ENCODE data around the gene DYNLT3.
A peak's percentile ranks its signal among the peaks of the same experiment; 100 is the strongest.

Gene DYNLT3, protein sequence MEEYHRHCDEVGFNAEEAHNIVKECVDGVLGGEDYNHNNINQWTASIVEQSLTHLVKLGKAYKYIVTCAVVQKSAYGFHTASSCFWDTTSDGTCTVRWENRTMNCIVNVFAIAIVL
- total RNA-seq = 30.8 to 102 (median 50.0) reads per million in 3 donors

DNA sequence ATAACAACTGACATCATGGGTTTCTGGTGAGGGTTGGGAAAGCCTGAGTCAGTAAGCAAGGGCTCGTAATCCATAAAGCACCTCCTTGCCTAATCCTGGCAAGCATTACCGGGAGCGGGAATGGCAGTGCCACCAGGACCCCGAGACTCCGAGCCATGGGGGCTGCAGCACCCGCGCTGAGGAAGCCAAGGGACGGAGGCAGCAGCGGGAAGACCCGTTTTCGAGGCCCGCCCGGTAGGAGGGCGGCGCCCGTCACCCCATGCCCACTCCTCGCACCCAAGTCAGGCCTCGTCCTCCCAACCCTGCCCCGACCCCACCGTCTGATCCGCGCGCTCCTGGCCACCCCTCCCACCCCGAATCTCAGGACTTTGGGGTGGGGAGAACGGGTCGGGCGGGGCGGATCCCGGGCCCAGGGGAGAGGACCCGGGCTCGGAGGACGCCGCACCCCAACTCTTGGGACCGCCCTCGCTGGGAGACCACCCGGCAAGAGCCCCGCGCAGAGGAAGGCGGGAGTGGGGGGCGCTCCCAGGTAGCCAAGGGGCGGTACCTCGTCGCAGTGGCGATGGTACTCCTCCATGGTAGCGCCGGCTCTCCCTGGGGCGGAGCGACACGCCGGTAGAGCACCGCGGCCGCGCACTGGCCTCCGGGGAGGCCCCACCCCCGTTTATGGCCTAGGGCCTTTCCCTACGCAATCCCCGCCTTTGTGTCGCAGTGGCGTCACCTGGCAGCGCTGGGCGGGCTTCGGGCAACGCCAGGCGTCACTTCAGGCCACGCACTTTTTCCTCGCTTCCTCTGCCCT is at the start of gene DYNLT3:
DYNLT3 (minus strand) TSS at position 638 of the 799 bp plus-strand sequence; CDS start at position 577, 61 bp downstream.
- H3K4me1 ChIP-seq (ENCODE audit: control insufficient read depth, insufficient read depth, low read length, poor library complexity, severe bottlenecking) = peaks cover 2% of the 10 kb centered on the region
- H3K27ac ChIP-seq (ENCODE audit: insufficient read depth, low read length, poor library complexity, severe bottlenecking) = peak within 1 kb of the TSS; percentile 89
- H3K27me3 ChIP-seq (replicated peaks; ENCODE audit: control insufficient read depth, insufficient read depth, low read length, poor library complexity, severe bottlenecking) = no peaks in the 10 kb centered on the region
- H3K9me3 ChIP-seq (ENCODE audit: control insufficient read depth, low read length) = no peaks in the 10 kb centered on the region
- peak within 1 kb of the TSS; percentile 73 for H3K4me3 ChIP-seq (ENCODE audit: insufficient read depth, low read depth, low read length, poor library complexity, severe bottlenecking)
- H3K36me3 ChIP-seq (ENCODE audit: control insufficient read depth, insufficient read depth, low read length) = no peaks in the 10 kb centered on the region
- peak; percentile 64 to 74 (median 68) for DNase-seq

DNA sequence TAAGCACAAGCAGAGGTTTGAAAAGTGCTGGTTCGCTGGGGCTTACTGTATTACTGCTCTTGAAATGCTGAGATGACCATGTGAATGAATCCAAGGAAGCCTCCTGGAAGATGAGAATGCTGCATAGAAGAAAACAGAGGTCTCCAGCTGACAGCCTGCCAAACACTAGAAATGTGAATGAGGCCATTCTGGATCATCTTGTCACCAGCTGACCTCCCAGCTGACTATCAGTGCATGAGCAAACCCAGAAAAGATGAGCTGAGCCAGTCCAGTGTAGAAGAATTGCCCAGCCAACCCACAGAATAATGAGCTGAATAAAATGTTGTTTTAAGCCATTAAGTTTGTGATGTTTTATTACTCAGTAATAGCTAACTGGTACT is 49.1 kb upstream of the DYNLT3 start:
- H3K27me3 ChIP-seq (replicated peaks; ENCODE audit: control insufficient read depth, insufficient read depth, low read length, poor library complexity, severe bottlenecking) = no peaks in the 10 kb centered on the region
- H3K27ac ChIP-seq (ENCODE audit: insufficient read depth, low read length, poor library complexity, severe bottlenecking) = no peak overlapping the region
- H3K9me3 ChIP-seq (ENCODE audit: control insufficient read depth, low read length) = no peaks in the 10 kb centered on the region
- no peak for DNase-seq
- no peaks in the 10 kb centered on the region for H3K4me1 ChIP-seq (ENCODE audit: control insufficient read depth, insufficient read depth, low read length, poor library complexity, severe bottlenecking)
- H3K4me3 ChIP-seq (ENCODE audit: insufficient read depth, low read depth, low read length, poor library complexity, severe bottlenecking) = no peak overlapping the region
- H3K36me3 ChIP-seq (ENCODE audit: control insufficient read depth, insufficient read depth, low read length) = no peaks in the 10 kb centered on the region

DNA sequence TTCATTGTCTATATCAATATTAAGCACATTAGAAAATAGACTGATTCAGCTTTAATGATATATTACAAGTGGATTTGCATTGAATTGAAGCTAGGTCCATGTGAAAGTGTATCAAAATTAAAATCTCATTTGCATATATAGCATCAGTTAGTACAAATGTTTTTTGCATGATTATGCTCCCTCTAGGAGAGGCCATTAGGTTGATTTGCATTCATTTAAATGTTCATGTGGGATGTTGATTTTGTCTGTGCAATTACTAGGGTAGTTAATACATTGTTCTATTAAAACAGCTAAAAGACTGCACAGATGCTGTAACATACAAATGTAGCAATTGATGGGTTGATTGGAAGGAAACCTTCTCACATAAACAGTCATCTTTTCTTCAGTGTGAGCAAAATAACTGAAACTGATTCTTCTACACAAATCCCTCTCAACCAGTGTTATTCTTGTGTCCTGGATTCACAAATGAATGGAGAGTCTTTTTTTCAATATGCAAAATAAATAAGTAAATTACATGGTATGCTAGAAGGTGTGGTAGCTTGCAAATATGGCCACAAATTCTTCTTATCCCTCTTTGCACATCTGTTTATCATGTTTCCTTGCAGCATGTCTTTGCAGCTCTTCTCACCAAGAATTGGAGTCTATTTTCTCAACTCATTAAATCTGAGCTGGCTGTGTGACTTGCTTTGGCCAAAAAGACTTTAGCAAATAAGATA is 48.6 kb upstream of the DYNLT3 start:
- Histone ChIP-seq H3K4me3 (ENCODE audit: insufficient read depth, low read depth, low read length, poor library complexity, severe bottlenecking) (no peak overlapping the region), H3K27me3 (replicated peaks; ENCODE audit: control insufficient read depth, insufficient read depth, low read length, poor library complexity, severe bottlenecking) (no peaks in the 10 kb centered on the region), H3K9me3 (ENCODE audit: control insufficient read depth, low read length) (no peaks in the 10 kb centered on the region), H3K27ac (ENCODE audit: insufficient read depth, low read length, poor library complexity, severe bottlenecking) (no peak overlapping the region), H3K36me3 (ENCODE audit: control insufficient read depth, insufficient read depth, low read length) (no peaks in the 10 kb centered on the region), H3K4me1 (ENCODE audit: control insufficient read depth, insufficient read depth, low read length, poor library complexity, severe bottlenecking) (no peaks in the 10 kb centered on the region)
- no peak for DNase-seq

DNA sequence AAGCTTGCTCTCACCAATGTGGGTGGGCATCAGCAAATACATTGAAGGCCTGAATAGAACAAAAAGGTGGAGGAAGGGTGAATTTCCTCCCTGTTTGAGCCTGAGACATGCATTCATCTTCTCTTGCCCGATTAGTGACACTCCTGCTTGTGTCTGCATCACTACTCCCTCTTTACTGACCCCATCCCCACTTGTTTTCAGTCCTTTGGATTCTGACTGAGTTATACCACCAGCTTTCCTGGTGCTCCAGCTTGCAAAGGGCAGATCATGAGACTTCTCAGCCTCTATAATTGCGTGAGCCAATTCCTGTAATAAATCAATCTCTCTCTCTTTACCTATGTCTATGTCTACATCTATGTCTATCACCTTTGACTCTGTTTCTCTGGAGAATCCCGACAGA is 47.4 kb upstream of the DYNLT3 start:
- Histone ChIP-seq H3K4me1 (ENCODE audit: control insufficient read depth, insufficient read depth, low read length, poor library complexity, severe bottlenecking) (no peaks in the 10 kb centered on the region), H3K27ac (ENCODE audit: insufficient read depth, low read length, poor library complexity, severe bottlenecking) (no peak overlapping the region), H3K36me3 (ENCODE audit: control insufficient read depth, insufficient read depth, low read length) (no peaks in the 10 kb centered on the region), H3K27me3 (replicated peaks; ENCODE audit: control insufficient read depth, insufficient read depth, low read length, poor library complexity, severe bottlenecking) (no peaks in the 10 kb centered on the region), H3K4me3 (ENCODE audit: insufficient read depth, low read depth, low read length, poor library complexity, severe bottlenecking) (no peak overlapping the region), H3K9me3 (ENCODE audit: control insufficient read depth, low read length) (no peaks in the 10 kb centered on the region)
- DNase-seq = no peak

DNA sequence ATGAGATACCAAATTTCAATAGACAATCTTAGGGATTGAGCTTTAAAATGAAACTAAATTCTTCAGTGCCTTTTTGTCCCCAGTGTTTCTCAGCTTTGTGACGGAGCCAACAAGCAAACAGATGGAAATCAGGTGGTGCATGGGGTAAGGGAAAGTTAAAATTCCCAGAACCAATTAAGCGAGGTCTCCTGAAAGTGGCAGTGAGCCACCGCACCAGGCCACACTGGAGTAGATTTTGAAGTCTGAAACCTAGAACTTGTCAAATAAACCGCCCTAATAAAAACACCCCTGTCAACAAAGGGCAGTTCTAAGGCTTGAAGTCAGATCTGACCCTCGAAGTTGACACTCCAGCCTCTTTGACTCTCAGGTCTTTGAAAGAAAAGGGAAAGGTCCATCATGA is 40.6 kb upstream of the DYNLT3 start:
- Histone ChIP-seq H3K36me3 (ENCODE audit: control insufficient read depth, insufficient read depth, low read length) (no peaks in the 10 kb centered on the region), H3K9me3 (ENCODE audit: control insufficient read depth, low read length) (no peaks in the 10 kb centered on the region), H3K27ac (ENCODE audit: insufficient read depth, low read length, poor library complexity, severe bottlenecking) (no peak overlapping the region), H3K27me3 (replicated peaks; ENCODE audit: control insufficient read depth, insufficient read depth, low read length, poor library complexity, severe bottlenecking) (no peaks in the 10 kb centered on the region), H3K4me3 (ENCODE audit: insufficient read depth, low read depth, low read length, poor library complexity, severe bottlenecking) (no peak overlapping the region), H3K4me1 (ENCODE audit: control insufficient read depth, insufficient read depth, low read length, poor library complexity, severe bottlenecking) (no peaks in the 10 kb centered on the region)
- no peak for DNase-seq

DNA sequence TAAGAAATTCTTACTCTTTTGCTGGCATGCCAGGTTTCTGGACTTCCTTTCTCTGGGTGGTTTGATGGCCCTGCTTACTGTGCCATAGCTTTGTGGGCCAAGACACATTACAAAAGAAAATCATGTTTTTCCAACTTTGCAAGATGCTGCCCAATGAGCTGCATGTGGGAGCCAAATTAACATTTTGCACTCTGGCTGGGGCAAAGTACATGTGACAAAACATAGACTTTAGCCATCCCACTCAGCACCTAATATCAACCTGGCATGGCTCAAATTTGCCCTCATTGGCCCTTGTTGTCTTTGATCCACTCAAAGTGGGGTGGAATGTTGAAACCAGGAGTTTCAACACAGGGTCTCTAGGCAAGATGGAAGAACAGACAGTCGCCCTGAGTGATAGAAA is 40.0 kb upstream of the DYNLT3 start:
- Histone ChIP-seq H3K4me3 (ENCODE audit: insufficient read depth, low read depth, low read length, poor library complexity, severe bottlenecking) (no peak overlapping the region), H3K36me3 (ENCODE audit: control insufficient read depth, insufficient read depth, low read length) (no peaks in the 10 kb centered on the region), H3K27me3 (replicated peaks; ENCODE audit: control insufficient read depth, insufficient read depth, low read length, poor library complexity, severe bottlenecking) (no peaks in the 10 kb centered on the region), H3K4me1 (ENCODE audit: control insufficient read depth, insufficient read depth, low read length, poor library complexity, severe bottlenecking) (no peaks in the 10 kb centered on the region), H3K9me3 (ENCODE audit: control insufficient read depth, low read length) (no peaks in the 10 kb centered on the region), H3K27ac (ENCODE audit: insufficient read depth, low read length, poor library complexity, severe bottlenecking) (no peak overlapping the region)
- DNase-seq = no peak

DNA sequence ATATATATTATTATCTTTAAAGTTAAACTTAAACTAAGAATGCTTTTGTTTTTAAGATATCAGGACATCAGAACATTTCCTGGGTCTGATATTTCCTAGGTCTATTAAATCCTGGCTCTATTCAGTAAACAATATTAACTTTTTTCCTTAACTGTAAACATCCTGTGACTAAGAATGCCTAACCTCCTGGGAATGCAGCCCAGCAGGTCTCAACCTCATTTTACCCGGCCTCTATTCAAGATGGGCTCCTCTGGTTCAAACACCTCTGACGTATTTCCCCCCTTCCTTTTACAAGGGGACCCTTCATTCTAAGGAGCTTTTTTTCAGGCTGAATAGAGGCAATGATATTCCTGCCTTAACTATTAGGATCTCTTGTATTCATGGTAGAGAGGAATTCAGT is 35.8 kb upstream of the DYNLT3 start:
- no peak overlapping the region for H3K27ac ChIP-seq (ENCODE audit: insufficient read depth, low read length, poor library complexity, severe bottlenecking)
- DNase-seq = no peak
- no peaks in the 10 kb centered on the region for H3K9me3 ChIP-seq (ENCODE audit: control insufficient read depth, low read length)
- no peaks in the 10 kb centered on the region for H3K4me1 ChIP-seq (ENCODE audit: control insufficient read depth, insufficient read depth, low read length, poor library complexity, severe bottlenecking)
- no peaks in the 10 kb centered on the region for H3K36me3 ChIP-seq (ENCODE audit: control insufficient read depth, insufficient read depth, low read length)
- H3K27me3 ChIP-seq (replicated peaks; ENCODE audit: control insufficient read depth, insufficient read depth, low read length, poor library complexity, severe bottlenecking) = no peaks in the 10 kb centered on the region
- no peak overlapping the region for H3K4me3 ChIP-seq (ENCODE audit: insufficient read depth, low read depth, low read length, poor library complexity, severe bottlenecking)

DNA sequence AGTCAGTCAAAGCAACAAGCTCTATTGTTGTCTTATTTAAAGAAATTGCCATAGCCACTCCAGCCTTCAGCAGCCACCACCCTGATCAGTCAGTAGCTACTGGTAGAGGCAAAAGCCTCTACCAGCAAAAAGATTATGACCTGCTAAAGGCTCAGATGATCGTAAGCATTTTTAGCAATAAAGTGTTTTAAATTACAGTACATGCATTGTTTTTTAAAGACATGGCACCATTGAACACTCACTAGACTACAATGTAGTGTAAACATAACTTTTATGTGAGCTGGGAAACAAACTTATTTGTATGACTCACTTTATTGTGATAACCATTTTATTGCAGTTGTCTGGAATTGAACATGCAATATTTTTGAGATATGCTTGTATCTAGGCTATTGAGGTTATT is 32.3 kb upstream of the DYNLT3 start:
- H3K4me3 ChIP-seq (ENCODE audit: insufficient read depth, low read depth, low read length, poor library complexity, severe bottlenecking) = no peak overlapping the region
- H3K9me3 ChIP-seq (ENCODE audit: control insufficient read depth, low read length) = no peaks in the 10 kb centered on the region
- H3K27ac ChIP-seq (ENCODE audit: insufficient read depth, low read length, poor library complexity, severe bottlenecking) = no peak overlapping the region
- no peak for DNase-seq
- H3K36me3 ChIP-seq (ENCODE audit: control insufficient read depth, insufficient read depth, low read length) = no peaks in the 10 kb centered on the region
- H3K27me3 ChIP-seq (replicated peaks; ENCODE audit: control insufficient read depth, insufficient read depth, low read length, poor library complexity, severe bottlenecking) = no peaks in the 10 kb centered on the region
- H3K4me1 ChIP-seq (ENCODE audit: control insufficient read depth, insufficient read depth, low read length, poor library complexity, severe bottlenecking) = no peaks in the 10 kb centered on the region

DNA sequence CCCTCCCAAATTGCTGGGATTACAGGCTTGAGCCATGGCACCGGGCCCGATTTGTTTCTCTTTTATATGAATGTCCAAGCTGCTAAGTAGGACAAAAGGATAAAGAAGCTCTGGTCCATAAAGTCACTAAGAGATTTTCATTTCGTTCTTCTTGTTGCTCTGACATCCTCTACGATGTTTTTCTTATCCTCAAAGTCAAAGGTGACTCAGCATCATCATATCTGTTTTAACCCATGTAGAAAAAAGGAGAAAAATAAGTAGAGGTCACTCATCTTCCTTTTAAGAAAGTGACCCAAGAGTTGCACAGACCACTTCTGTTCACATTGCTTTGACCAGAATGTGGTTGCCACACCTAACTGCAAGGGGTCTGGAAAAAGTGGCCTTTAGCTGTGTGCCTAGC is 29.3 kb upstream of the DYNLT3 start:
- H3K36me3 ChIP-seq (ENCODE audit: control insufficient read depth, insufficient read depth, low read length) = no peaks in the 10 kb centered on the region
- no peaks in the 10 kb centered on the region for H3K9me3 ChIP-seq (ENCODE audit: control insufficient read depth, low read length)
- H3K4me3 ChIP-seq (ENCODE audit: insufficient read depth, low read depth, low read length, poor library complexity, severe bottlenecking) = no peak overlapping the region
- DNase-seq = no peak
- H3K4me1 ChIP-seq (ENCODE audit: control insufficient read depth, insufficient read depth, low read length, poor library complexity, severe bottlenecking) = no peaks in the 10 kb centered on the region
- no peak overlapping the region for H3K27ac ChIP-seq (ENCODE audit: insufficient read depth, low read length, poor library complexity, severe bottlenecking)
- H3K27me3 ChIP-seq (replicated peaks; ENCODE audit: control insufficient read depth, insufficient read depth, low read length, poor library complexity, severe bottlenecking) = no peaks in the 10 kb centered on the region

DNA sequence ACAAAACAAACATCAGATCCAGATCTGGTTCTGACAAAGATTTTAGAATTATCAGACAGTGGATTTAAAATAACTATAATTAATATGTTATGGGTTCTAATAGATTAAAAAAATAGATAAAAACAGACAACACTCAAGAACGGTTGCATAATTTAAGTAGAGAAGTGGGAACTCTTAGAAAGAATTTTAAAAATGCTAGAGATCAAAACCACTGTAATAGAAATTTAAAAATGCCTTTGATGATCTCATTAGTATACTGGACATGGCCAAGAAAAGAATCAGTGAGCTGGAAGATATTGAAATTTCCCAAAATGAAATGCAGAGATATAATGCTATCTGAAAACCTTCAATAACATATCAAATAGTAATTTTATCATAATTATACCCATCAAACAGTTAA is 28.3 kb upstream of the DYNLT3 start:
- Histone ChIP-seq H3K9me3 (ENCODE audit: control insufficient read depth, low read length) (no peaks in the 10 kb centered on the region), H3K27me3 (replicated peaks; ENCODE audit: control insufficient read depth, insufficient read depth, low read length, poor library complexity, severe bottlenecking) (no peaks in the 10 kb centered on the region), H3K4me3 (ENCODE audit: insufficient read depth, low read depth, low read length, poor library complexity, severe bottlenecking) (no peak overlapping the region), H3K27ac (ENCODE audit: insufficient read depth, low read length, poor library complexity, severe bottlenecking) (no peak overlapping the region), H3K4me1 (ENCODE audit: control insufficient read depth, insufficient read depth, low read length, poor library complexity, severe bottlenecking) (no peaks in the 10 kb centered on the region), H3K36me3 (ENCODE audit: control insufficient read depth, insufficient read depth, low read length) (no peaks in the 10 kb centered on the region)
- no peak for DNase-seq
